GM12892 (cell line): ENCODE measurements around the gene SAMD4A.

ENCODE experiments used
- POLR2A ChIP-seq: IDR thresholded peaks from 2 replicates; pipeline ENCODE4 v1.6.1; 2011; ENCODE audit warnings: low read depth, low read length, control low read depth
- POLR2AphosphoS5 ChIP-seq: IDR thresholded peaks from 2 replicates; pipeline ENCODE4 v1.6.1; 2011; ENCODE audit warnings: low read depth, low read length, control low read depth
- TAF1 ChIP-seq: IDR thresholded peaks from 2 replicates; pipeline ENCODE4 v1.6.1; 2011; ENCODE audit warnings: low read depth, mild to moderate bottlenecking, control low read depth, low read length, borderline replicate concordance

DNA sequence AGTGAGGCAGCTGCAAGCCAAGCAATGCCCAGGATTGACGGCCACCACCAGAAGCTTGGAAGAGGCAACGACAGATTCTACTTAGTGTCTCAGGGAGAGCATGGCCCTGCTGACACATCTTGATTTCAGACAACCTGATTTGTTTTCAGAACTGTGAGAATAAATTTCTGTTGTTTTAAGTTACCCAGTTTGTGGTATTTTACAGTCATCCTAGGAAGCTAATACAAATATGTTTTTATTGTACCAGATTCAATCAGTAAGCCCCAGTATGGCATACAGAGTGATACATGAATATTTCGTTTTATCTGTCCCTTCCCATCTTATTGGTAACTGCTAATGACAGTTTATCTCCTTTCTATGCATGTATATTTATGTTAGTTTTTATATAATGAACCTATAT is 62.3 kb downstream of the SAMD4A start:
- TF ChIP-seq POLR2A (no peak), TAF1 (no peak), POLR2AphosphoS5 (no peak)
